GM12878 (cell line): ENCODE results near the gene SIK3.

ENCODE experiments used
- CTCF ChIP-seq, 3 experiments: IDR thresholded peaks in 2 of 3; conservative IDR thresholded peaks in 1 of 3; 2 replicates each; pipeline ENCODE4 v1.5.1; 2011; ENCODE audit warnings: low read depth in 3 of 3, low read length in 3 of 3, mild to moderate bottlenecking in 3 of 3, control low read depth in 2 of 3, moderate library complexity in 2 of 3, inconsistent platforms in 1 of 3, mixed read lengths in 1 of 3; ENCODE audit not compliant: control insufficient read depth in 2 of 3, insufficient read depth in 1 of 3; ENCODE audit errors: extremely low read depth in 1 of 3
- EZH2 ChIP-seq: IDR thresholded peaks from 2 replicates; pipeline ENCODE4 v1.6.1; 2012; ENCODE audit warnings: low read depth, mild to moderate bottlenecking, control low read depth, inconsistent platforms, low read length, borderline replicate concordance; ENCODE audit not compliant: control insufficient read depth
- HDAC6 ChIP-seq: fragments of 200-600 bp; sonication (generic); IDR thresholded peaks from one replicate; pipeline ENCODE4 v1.8.0; 2017; ENCODE audit warnings: antibody characterized with exemption; ENCODE audit not compliant: unreplicated experiment
- MAX ChIP-seq: IDR thresholded peaks from 2 replicates; pipeline ENCODE4 v1.6.1; 2012; ENCODE audit warnings: low read depth, low read length, improper control_type of control experiment
- NKRF ChIP-seq: fragments of 450-650 bp; conservative IDR thresholded peaks from 2 replicates; pipeline ENCODE4 v1.6.1; 2017; ENCODE audit warnings: mild to moderate bottlenecking, moderate library complexity
- NRF1 ChIP-seq: conservative IDR thresholded peaks from 2 replicates; pipeline ENCODE4 v1.6.1; 2011; ENCODE audit warnings: mild to moderate bottlenecking, low read depth, low read length, improper control_type of control experiment
- PAX5 ChIP-seq: IDR thresholded peaks from 2 replicates; pipeline ENCODE4 v1.6.1; 2011; ENCODE audit warnings: low read depth, low read length, borderline replicate concordance
- POLR2A ChIP-seq: IDR thresholded peaks from 2 replicates; pipeline ENCODE4 v1.6.1; 2011; ENCODE audit warnings: low read depth, mild to moderate bottlenecking, low read length
- POLR2AphosphoS5 ChIP-seq: IDR thresholded peaks from 2 replicates; pipeline ENCODE4 v1.6.1; 2011; ENCODE audit warnings: mild to moderate bottlenecking, low read length, inconsistent platforms
- REST ChIP-seq: IDR thresholded peaks from 2 replicates; pipeline ENCODE4 v1.6.1; 2012; ENCODE audit warnings: mild to moderate bottlenecking, low read depth, low read length
- SIN3A ChIP-seq: IDR thresholded peaks from 2 replicates; pipeline ENCODE4 v1.6.1; 2012; ENCODE audit warnings: low read depth, low read length, improper control_type of control experiment
- SMC3 ChIP-seq: IDR thresholded peaks from 2 replicates; pipeline ENCODE4 v1.6.1; 2011; ENCODE audit warnings: low read length, improper control_type of control experiment, borderline replicate concordance
- ZNF24 ChIP-seq: fragments of 450-650 bp; IDR thresholded peaks from 2 replicates; pipeline ENCODE4 v1.6.1; 2017; ENCODE audit warnings: antibody characterized with exemption, mild to moderate bottlenecking

GRCh38 chr11:116910847-116911246, 187.4 kb downstream of the SIK3 start:
- TF ChIP-seq ZNF24 (no peak), REST (no peak), MAX (no peak), POLR2AphosphoS5 (no peak), CTCF (IDR thresholded peaks at IDR 0.05 in 2 of 3, conservative IDR thresholded peaks at IDR 0.05 in 1 of 3; ENCODE audit: control insufficient read depth in 2 of 3, extremely low read depth in 1 of 3, insufficient read depth in 1 of 3, low read depth in 3 of 3, low read length in 3 of 3) (no peak), POLR2A (no peak), SMC3 (no peak), PAX5 (no peak), NKRF (no peak), SIN3A (no peak), EZH2 (no peak), HDAC6 (no peak), NRF1 (no peak)
